Smooth muscle cell (in vitro differentiated cells): ENCODE measurements around the gene CABP1. TPM values are rescaled to one million over a fixed set of nuclear protein-coding genes. Genes with fewer than 3 reads are reported as not detected.

Experiments used
- DNase-seq: peaks from one replicate; lab custom pipeline; 2025; ENCODE audit not compliant: unreplicated experiment; lab: John Stamatoyannopoulos, UW
- H2AFZ ChIP-seq: fragments of 200-600 bp; sonication (generic); 2 replicates; pipeline ENCODE4 v1.6.0; 2016; ENCODE audit warnings: antibody characterized with exemption, low read depth, mild to moderate bottlenecking
- H3F3A ChIP-seq: fragments of 200-600 bp; sonication (generic); 2 replicates; pipeline ENCODE4 v1.6.0; 2017; ENCODE audit warnings: antibody characterized with exemption, low read depth
- H3K27ac ChIP-seq: fragments of 200-600 bp; sonication (generic); 2 replicates; pipeline ENCODE4 v1.5.1; 2016; ENCODE audit warnings: low read depth, mild to moderate bottlenecking
- H3K27me3 ChIP-seq: fragments of 200-600 bp; sonication (generic); 2 replicates; pipeline ENCODE4 v1.6.1; 2016; ENCODE audit warnings: low read depth, mild to moderate bottlenecking
- H3K36me3 ChIP-seq: fragments of 200-600 bp; sonication (generic); 2 replicates; pipeline ENCODE4 v1.5.1; 2016; ENCODE audit warnings: low read depth
- H3K4me1 ChIP-seq: fragments of 200-600 bp; sonication (generic); 2 replicates; pipeline ENCODE4 v1.5.1; 2016; ENCODE audit warnings: low read depth
- H3K4me2 ChIP-seq: fragments of 200-600 bp; sonication (generic); 2 replicates; pipeline ENCODE4 v1.6.0; 2016; ENCODE audit warnings: mild to moderate bottlenecking
- H3K4me3 ChIP-seq: fragments of 200-600 bp; sonication (generic); 2 replicates; pipeline ENCODE4 v1.5.1; 2016; ENCODE audit warnings: mild to moderate bottlenecking
- H3K79me2 ChIP-seq: fragments of 200-600 bp; sonication (generic); 2 replicates; pipeline ENCODE4 v1.6.0; 2016; ENCODE audit warnings: low read depth, mild to moderate bottlenecking
- H3K9ac ChIP-seq: fragments of 200-600 bp; sonication (generic); 2 replicates; pipeline ENCODE4 v1.6.0; 2016; ENCODE audit warnings: low read depth
- H3K9me3 ChIP-seq: fragments of 200-600 bp; sonication (generic); replicated peaks from 2 replicates; pipeline ENCODE4 v1.5.1; 2016; ENCODE audit warnings: low read depth
- H4K20me1 ChIP-seq: fragments of 200-600 bp; sonication (generic); 2 replicates; pipeline ENCODE4 v1.6.0; 2016; ENCODE audit warnings: low read depth
- WGBS: methylation state at CpG from one replicate; pipeline ENCODE4 v1.1.7; 2016; ENCODE audit warnings: low lambda C conversion rate; 5-methylcytosine and 5-hydroxymethylcytosine counted together
- polyA plus RNA-seq: library from polyadenylated mRNA; unstranded; fragments of >200 nt; fragmentation: Nextera tagmentation; extraction: Ambion mirVana; gene quantifications from 2 replicates; pipeline ENCODE4 v1.2.1, GENCODE V29; 2016
- total RNA-seq: library from RNA; depleted of rRNA; stranded (reverse); fragments of >200 nt; gene quantifications from 2 replicates; pipeline ENCODE4 v1.2.3, GENCODE V29; 2014
- TF ChIP-seq, protein P1 (sequence below): fragments of 200-600 bp; sonication (generic); IDR thresholded peaks from 2 replicates; pipeline ENCODE4 v1.5.1; 2017; ENCODE audit warnings: borderline replicate concordance, mild to moderate bottlenecking, antibody characterized with exemption; ENCODE audit not compliant: insufficient read depth, poor library complexity, severe bottlenecking

Gene CABP1
- total and polyA plus RNA-seq, 2 experiments from 2014 or later, result 0.50 TPM; not detected in 1

GRCh38 chr12:120596901-120597300, 43.5 kb upstream of the CABP1 start:
- Histone ChIP-seq H2AFZ (no peak overlapping the region), H3K9me3 (no peaks in the 10 kb centered on the region), H3K4me3 (no peak overlapping the region), H3K9ac (no peak overlapping the region), H3K27ac (no peak overlapping the region), H4K20me1 (no peaks in the 10 kb centered on the region), H3K4me2 (no peak overlapping the region), H3F3A (no peaks in the 10 kb centered on the region), H3K79me2 (no peaks in the 10 kb centered on the region), H3K27me3 (no peaks in the 10 kb centered on the region), H3K36me3 (no peaks in the 10 kb centered on the region), H3K4me1 (no peaks in the 10 kb centered on the region)
- no peak for DNase-seq
- 86% methylated on average over 3 of the region's 3 CpGs for whole genome bisulfite sequencing
- TF ChIP-seq, protein P1, sequence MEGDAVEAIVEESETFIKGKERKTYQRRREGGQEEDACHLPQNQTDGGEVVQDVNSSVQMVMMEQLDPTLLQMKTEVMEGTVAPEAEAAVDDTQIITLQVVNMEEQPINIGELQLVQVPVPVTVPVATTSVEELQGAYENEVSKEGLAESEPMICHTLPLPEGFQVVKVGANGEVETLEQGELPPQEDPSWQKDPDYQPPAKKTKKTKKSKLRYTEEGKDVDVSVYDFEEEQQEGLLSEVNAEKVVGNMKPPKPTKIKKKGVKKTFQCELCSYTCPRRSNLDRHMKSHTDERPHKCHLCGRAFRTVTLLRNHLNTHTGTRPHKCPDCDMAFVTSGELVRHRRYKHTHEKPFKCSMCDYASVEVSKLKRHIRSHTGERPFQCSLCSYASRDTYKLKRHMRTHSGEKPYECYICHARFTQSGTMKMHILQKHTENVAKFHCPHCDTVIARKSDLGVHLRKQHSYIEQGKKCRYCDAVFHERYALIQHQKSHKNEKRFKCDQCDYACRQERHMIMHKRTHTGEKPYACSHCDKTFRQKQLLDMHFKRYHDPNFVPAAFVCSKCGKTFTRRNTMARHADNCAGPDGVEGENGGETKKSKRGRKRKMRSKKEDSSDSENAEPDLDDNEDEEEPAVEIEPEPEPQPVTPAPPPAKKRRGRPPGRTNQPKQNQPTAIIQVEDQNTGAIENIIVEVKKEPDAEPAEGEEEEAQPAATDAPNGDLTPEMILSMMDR, result no peak

DNA sequence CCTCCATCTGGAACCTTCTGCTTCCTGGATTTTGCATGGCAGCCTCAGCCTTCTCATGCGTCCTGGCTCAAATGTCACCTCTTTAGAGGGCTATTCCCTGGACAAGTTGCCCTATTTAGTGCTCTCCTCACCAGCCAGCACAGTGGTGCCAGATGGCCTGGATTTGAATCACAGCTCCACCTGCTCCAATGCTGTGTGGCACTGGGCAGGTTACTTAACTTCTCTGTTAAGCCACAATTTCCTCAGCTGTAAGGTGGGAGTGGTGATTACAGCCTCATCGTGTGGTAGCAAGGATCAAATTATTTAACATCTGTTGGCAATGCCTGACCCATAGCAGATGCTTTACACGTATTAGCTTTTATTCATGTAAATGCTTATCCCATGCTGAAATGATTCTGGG, 42.6 kb upstream of the CABP1 start:
- H3K27me3 ChIP-seq, result no peaks in the 10 kb centered on the region
- TF ChIP-seq, protein P1, result no peak
- H3K4me2 ChIP-seq, result no peak overlapping the region
- 92% methylated on average over 3 of the region's 3 CpGs for WGBS
- H3K36me3 ChIP-seq, result no peaks in the 10 kb centered on the region
- H2AFZ ChIP-seq, result no peak overlapping the region
- no peak overlapping the region for H3K4me3 ChIP-seq
- no peaks in the 10 kb centered on the region for H3K4me1 ChIP-seq
- no peak overlapping the region for H3K9ac ChIP-seq
- no peak for DNase-seq
- no peaks in the 10 kb centered on the region for H3K9me3 ChIP-seq
- no peaks in the 10 kb centered on the region for H3F3A ChIP-seq
- no peaks in the 10 kb centered on the region for H3K79me2 ChIP-seq
- H3K27ac ChIP-seq, result no peak overlapping the region
- no peaks in the 10 kb centered on the region for H4K20me1 ChIP-seq

DNA sequence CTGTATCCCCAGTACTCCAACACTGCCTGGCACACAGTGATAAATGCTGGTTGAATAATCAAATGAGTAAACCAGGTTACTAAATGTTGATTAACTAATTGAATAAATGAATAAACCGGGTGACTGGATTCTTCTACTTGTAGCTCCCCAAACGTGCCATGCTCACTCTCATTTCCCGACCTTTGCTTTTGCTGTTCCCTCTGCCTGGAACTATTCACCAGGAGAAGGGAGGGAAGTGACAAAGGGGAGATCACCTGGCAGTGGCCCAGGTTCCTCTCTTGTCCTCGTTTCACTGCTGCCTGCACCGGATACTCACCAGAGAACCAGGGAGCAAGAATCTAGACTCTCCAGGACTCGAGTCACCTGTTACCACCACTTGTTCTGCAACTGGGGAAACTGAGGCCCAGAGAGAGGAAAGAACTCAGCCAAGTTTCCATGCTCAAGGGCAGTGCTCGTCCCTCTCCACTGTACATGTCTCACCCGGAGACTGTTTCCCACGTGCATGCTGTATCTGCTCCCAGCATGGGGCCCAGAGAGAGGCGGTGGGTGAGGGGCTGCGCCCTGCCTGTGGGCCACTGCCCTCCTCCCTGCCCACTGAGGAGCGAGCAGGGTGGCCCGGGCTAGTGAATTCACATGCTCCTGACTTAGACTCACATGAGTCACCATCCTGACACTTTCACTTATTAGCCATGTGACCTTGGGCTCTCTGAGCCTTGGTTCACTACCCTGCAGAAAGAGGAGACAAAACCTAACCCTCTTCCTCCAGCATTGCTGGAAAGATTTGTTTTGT, 41.6 kb upstream of the CABP1 start:
- Histone ChIP-seq H3K27ac (no peak overlapping the region), H3K27me3 (no peaks in the 10 kb centered on the region), H3K9ac (no peak overlapping the region), H3F3A (no peaks in the 10 kb centered on the region), H3K4me3 (no peak overlapping the region), H4K20me1 (no peaks in the 10 kb centered on the region), H3K4me1 (no peaks in the 10 kb centered on the region), H3K9me3 (no peaks in the 10 kb centered on the region), H2AFZ (no peak overlapping the region), H3K4me2 (no peak overlapping the region), H3K79me2 (no peaks in the 10 kb centered on the region), H3K36me3 (no peaks in the 10 kb centered on the region)
- DNase-seq, result no peak
- TF ChIP-seq, protein P1, result no peak
- 67% methylated on average over 13 of the region's 13 CpGs for WGBS
